ENCODE data around the gene KRT37.

- TF ChIP-seq CTCF (IDR thresholded peaks at IDR 0.05) (no peak), POLR2A (IDR thresholded peaks at IDR 0.05) (no peak)
These were observed 28.8 kb downstream of the KRT37 start for GRCh38 chr17:41395611-41396010.

All from body of pancreas (tissue), 4 donors.